HepG2 (cell line): ENCODE data around the gene KIN. TPM values are rescaled to one million over a fixed set of nuclear protein-coding genes. Genes with fewer than 3 reads are reported as not detected.

Experiments
- ISX ChIP-seq: sonication (generic); formaldehyde crosslinking; conservative IDR thresholded peaks from 2 replicates; pipeline ENCODE4 v1.5.0; 2020; ENCODE audit warnings: missing genetic modification reagents
- KLF6 ChIP-seq: IDR thresholded peaks from 2 replicates; pipeline ENCODE4 v1.8.0; 2016; ENCODE audit warnings: missing biosample characterization, missing genetic modification reagents
- ZBTB40 ChIP-seq, 2 experiments: fragments of 450-650 bp in 1 of 2; sonication (generic) in 1 of 2; formaldehyde crosslinking in 1 of 2; IDR thresholded peaks; 2 replicates each; pipeline versions ENCODE4 v1.6.1 to v1.8.0; 2016 to 2022; ENCODE audit warnings: antibody characterized with exemption in 1 of 2, mild to moderate bottlenecking in 1 of 2, missing genetic modification reagents in 1 of 2
- ZNF30 ChIP-seq: sonication (generic); formaldehyde crosslinking; IDR thresholded peaks from 2 replicates; pipeline ENCODE4 v1.5.0; 2020; ENCODE audit warnings: mild to moderate bottlenecking, missing genetic modification reagents
- polyA plus RNA-seq, 8 experiments: library from polyadenylated mRNA; depleted of rRNA in 3 of 8; stranded (reverse) in 7 of 8; unstranded in 1 of 8; fragments of >200 nt; fragmentation: Illumina TruSeq in 4 of 8; extraction: Trizol in 4 of 8; gene quantifications; 2 replicates each; pipeline versions ENCODE4 v1.2.1 to v1.2.3, GENCODE V29; 2011 to 2016; ENCODE audit warnings: low read depth in 4 of 8, missing spikeins in 1 of 8, mixed read lengths in 1 of 8; ENCODE audit not compliant: insufficient read depth in 1 of 8
- total RNA-seq, 5 experiments: library from RNA; depleted of rRNA; stranded (reverse); fragments of >200 nt; fragmentation: Illumina TruSeq; extraction: Trizol; gene quantifications; 2 replicates each; pipeline ENCODE4 v1.2.3, GENCODE V29; 2016; ENCODE audit warnings: low read depth in 1 of 5

KIN gene
- total and polyA plus RNA-seq, 2 of the 13 experiments (the other 11 are each of a cell fraction or from before 2014, with no cell fraction given): 4.9 to 23.2 TPM

GRCh38 chr10:7734821-7735220 is 53.0 kb downstream of the KIN start (continued):
- TF ChIP-seq ZBTB40 (IDR thresholded peaks at IDR 0.05) (no peak), ZBTB40 (CRISPR knock-in tag; IDR thresholded peaks at IDR 0.05) (no peak), KLF6 (CRISPR knock-in tag) (no peak), ISX (CRISPR knock-in tag) (no peak), ZNF30 (no peak)
- TF ChIP-seq, all 625 proteins: peak for 9
